ENCODE measurements around the gene MYOG.

Gene MYOG

GRCh38 chr1:203124546-203125317, 38.9 kb upstream of the MYOG start:
- no peak overlapping the region for H3K27ac Mint-ChIP-seq
- H3K4me1 Mint-ChIP-seq = peaks cover 76% of the 10 kb centered on the region
- no peaks in the 10 kb centered on the region for H3K36me3 Mint-ChIP-seq (ENCODE audit: low read depth)
- H3K27me3 Mint-ChIP-seq (ENCODE audit: low read depth) = peaks cover 47% of the 10 kb centered on the region
- TF ChIP-seq CTCF (IDR thresholded peaks at IDR 0.05; ENCODE audit: unreplicated experiment in 3 of 3) = no peak
- no peaks in the 10 kb centered on the region for H3K9me3 Mint-ChIP-seq
- H3K4me3 Mint-ChIP-seq = peak overlapping the region in 1 of 3 experiments; percentile 12

GRCh38 chr1:203124011-203124410, 38.2 kb upstream of the MYOG start:
- H3K27me3 Mint-ChIP-seq (ENCODE audit: low read depth) = peaks cover 48% of the 10 kb centered on the region
- no peak overlapping the region for H3K4me3 Mint-ChIP-seq
- no peaks in the 10 kb centered on the region for H3K36me3 Mint-ChIP-seq (ENCODE audit: low read depth)
- no peak overlapping the region for H3K27ac Mint-ChIP-seq
- TF ChIP-seq CTCF (IDR thresholded peaks at IDR 0.05; ENCODE audit: unreplicated experiment in 3 of 3) = no peak
- peaks cover 72% of the 10 kb centered on the region for H3K4me1 Mint-ChIP-seq
- H3K9me3 Mint-ChIP-seq = no peaks in the 10 kb centered on the region

- peak overlapping the region in 1 of 3 experiments; percentile 0 for H3K27ac Mint-ChIP-seq
- no peaks in the 10 kb centered on the region for H3K36me3 Mint-ChIP-seq (ENCODE audit: low read depth)
- H3K27me3 Mint-ChIP-seq (ENCODE audit: low read depth) = peaks cover 51% of the 10 kb centered on the region
- peaks cover 69% of the 10 kb centered on the region for H3K4me1 Mint-ChIP-seq
- H3K4me3 Mint-ChIP-seq = no peak overlapping the region
- H3K9me3 Mint-ChIP-seq = no peaks in the 10 kb centered on the region
- no peak for TF ChIP-seq CTCF (IDR thresholded peaks at IDR 0.05; ENCODE audit: unreplicated experiment in 3 of 3)
Measured at GRCh38 chr1:203122159-203122558, 36.3 kb upstream of the MYOG start.

- Mint-ChIP-seq H3K27ac (peak overlapping the region in 2 of 3 experiments; percentile 0 to 11), H3K4me3 (no peak overlapping the region), H3K27me3 (ENCODE audit: low read depth) (peaks cover 49% of the 10 kb centered on the region), H3K9me3 (no peaks in the 10 kb centered on the region), H3K4me1 (peaks cover 66% of the 10 kb centered on the region), H3K36me3 (ENCODE audit: low read depth) (no peaks in the 10 kb centered on the region)
- TF ChIP-seq CTCF (IDR thresholded peaks at IDR 0.05; ENCODE audit: unreplicated experiment in 3 of 3) = no peak
Measured at GRCh38 chr1:203121186-203122015, 35.6 kb upstream of the MYOG start.

GRCh38 chr1:203120325-203121153, 34.7 kb upstream of the MYOG start:
- H3K4me1 Mint-ChIP-seq = peaks cover 65% of the 10 kb centered on the region
- H3K4me3 Mint-ChIP-seq = no peak overlapping the region
- no peak overlapping the region for H3K27ac Mint-ChIP-seq
- no peaks in the 10 kb centered on the region for H3K9me3 Mint-ChIP-seq
- H3K36me3 Mint-ChIP-seq (ENCODE audit: low read depth) = no peaks in the 10 kb centered on the region
- peaks cover 48% of the 10 kb centered on the region for H3K27me3 Mint-ChIP-seq (ENCODE audit: low read depth)
- TF ChIP-seq CTCF (IDR thresholded peaks at IDR 0.05; ENCODE audit: unreplicated experiment in 3 of 3) = no peak
